ENCODE data around the gene APOA4.

APOA4 gene

GRCh38 chr11:116869610-116870009, 46.5 kb upstream of the APOA4 start:
- ATAC-seq (ENCODE audit: insufficient read depth, low read depth), result no peak
- H3K9ac ChIP-seq (ENCODE audit: low read depth, low read length), result no peak overlapping the region
- peaks cover 70% of the 10 kb centered on the region for H3K36me3 ChIP-seq (ENCODE audit: insufficient read depth, low read length)

DNA sequence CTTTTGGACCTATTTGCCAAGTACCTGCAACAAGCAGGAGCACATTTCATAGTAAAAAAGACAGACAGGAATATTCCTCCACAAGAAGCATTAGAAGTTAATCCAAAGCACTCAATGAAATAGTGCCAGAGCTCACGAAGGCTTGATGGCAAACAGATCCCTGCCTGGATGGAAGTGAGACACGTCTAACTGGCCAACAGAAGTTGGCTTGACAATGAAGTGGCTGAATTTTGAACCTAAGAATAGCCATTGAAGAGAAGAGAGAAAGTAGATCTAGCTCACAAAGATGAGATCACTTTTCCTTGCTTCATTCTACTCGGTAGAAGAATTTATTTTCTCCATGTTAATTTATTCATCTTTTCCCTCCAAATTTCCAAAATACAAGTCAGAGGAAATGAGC, 45.0 kb upstream of the APOA4 start:
- no peaks in the 10 kb centered on the region for H4K20me1 ChIP-seq (ENCODE audit: insufficient read depth, low read length)
- no peak for ATAC-seq (ENCODE audit: insufficient read depth, low read depth)

More at GRCh38 chr11:116869610-116870009, 46.5 kb upstream of the APOA4 start:
- no peak overlapping the region for H3K27ac ChIP-seq (ENCODE audit: low read length)
- H3K9me3 ChIP-seq (ENCODE audit: insufficient read depth, low read length, severe bottlenecking), result no peaks in the 10 kb centered on the region
- H3K4me2 ChIP-seq (ENCODE audit: insufficient read depth, low read length), result no peak overlapping the region
- H3K4me3 ChIP-seq (ENCODE audit: low read depth in 1 of 2, low read length in 2 of 2), result no peak overlapping the region
- no peak for TF ChIP-seq EZH2 (IDR thresholded peaks at IDR 0.05; ENCODE audit: borderline replicate concordance, low read depth, low read length, severe bottlenecking)
- TF ChIP-seq CTCF (IDR thresholded peaks at IDR 0.05; ENCODE audit: borderline replicate concordance, extremely low read depth, low read length, poor library complexity, severe bottlenecking), result no peak
- H3K4me1 ChIP-seq (ENCODE audit: insufficient read depth, low read length), result no peaks in the 10 kb centered on the region
- H3K79me2 ChIP-seq (ENCODE audit: insufficient read depth, low read length), result no peaks in the 10 kb centered on the region
- no peaks in the 10 kb centered on the region for H3K27me3 ChIP-seq (ENCODE audit: insufficient read depth, low read length, poor library complexity)
- H4K20me1 ChIP-seq (ENCODE audit: insufficient read depth, low read length), result no peaks in the 10 kb centered on the region
- no peak overlapping the region for H2AFZ ChIP-seq (ENCODE audit: low read depth, low read length)
- DNase-seq, result no peak

GRCh38 chr11:116867619-116868018, 44.5 kb upstream of the APOA4 start:
- DNase-seq (no peak), ATAC-seq (ENCODE audit: insufficient read depth, low read depth) (no peak)
- Histone ChIP-seq H3K9me3 (ENCODE audit: insufficient read depth, low read length, severe bottlenecking) (no peaks in the 10 kb centered on the region), H2AFZ (ENCODE audit: low read depth, low read length) (no peak overlapping the region), H3K4me2 (ENCODE audit: insufficient read depth, low read length) (no peak overlapping the region), H3K36me3 (ENCODE audit: insufficient read depth, low read length) (peaks cover 67% of the 10 kb centered on the region), H3K79me2 (ENCODE audit: insufficient read depth, low read length) (no peaks in the 10 kb centered on the region), H3K9ac (ENCODE audit: low read depth, low read length) (no peak overlapping the region), H3K4me3 (ENCODE audit: low read depth in 1 of 2, low read length in 2 of 2) (no peak overlapping the region), H3K27me3 (ENCODE audit: insufficient read depth, low read length, poor library complexity) (no peaks in the 10 kb centered on the region), H3K27ac (ENCODE audit: low read length) (no peak overlapping the region), H3K4me1 (ENCODE audit: insufficient read depth, low read length) (no peaks in the 10 kb centered on the region), H4K20me1 (ENCODE audit: insufficient read depth, low read length) (no peaks in the 10 kb centered on the region)
- no peak for TF ChIP-seq CTCF (IDR thresholded peaks at IDR 0.05; ENCODE audit: borderline replicate concordance, extremely low read depth, low read length, poor library complexity, severe bottlenecking)
- TF ChIP-seq EZH2 (IDR thresholded peaks at IDR 0.05; ENCODE audit: borderline replicate concordance, low read depth, low read length, severe bottlenecking), result no peak

More for the DNA sequence above, 45.0 kb upstream of the APOA4 start:
- H3K36me3 ChIP-seq (ENCODE audit: insufficient read depth, low read length), result peaks cover 70% of the 10 kb centered on the region
- no peaks in the 10 kb centered on the region for H3K79me2 ChIP-seq (ENCODE audit: insufficient read depth, low read length)
- H2AFZ ChIP-seq (ENCODE audit: low read depth, low read length), result no peak overlapping the region
- no peak for TF ChIP-seq EZH2 (IDR thresholded peaks at IDR 0.05; ENCODE audit: borderline replicate concordance, low read depth, low read length, severe bottlenecking)
- TF ChIP-seq CTCF (IDR thresholded peaks at IDR 0.05; ENCODE audit: borderline replicate concordance, extremely low read depth, low read length, poor library complexity, severe bottlenecking), result no peak
- no peak overlapping the region for H3K27ac ChIP-seq (ENCODE audit: low read length)
- H3K9me3 ChIP-seq (ENCODE audit: insufficient read depth, low read length, severe bottlenecking), result no peaks in the 10 kb centered on the region
- no peak overlapping the region for H3K4me2 ChIP-seq (ENCODE audit: insufficient read depth, low read length)
- no peaks in the 10 kb centered on the region for H3K4me1 ChIP-seq (ENCODE audit: insufficient read depth, low read length)
- H3K27me3 ChIP-seq (ENCODE audit: insufficient read depth, low read length, poor library complexity), result no peaks in the 10 kb centered on the region
- no peak overlapping the region for H3K4me3 ChIP-seq (ENCODE audit: low read depth in 1 of 2, low read length in 2 of 2)
- H3K9ac ChIP-seq (ENCODE audit: low read depth, low read length), result no peak overlapping the region
- DNase-seq, result no peak

Measured in DND-41 (cell line).